ENCODE measurements around the gene NLGN3.

DNA sequence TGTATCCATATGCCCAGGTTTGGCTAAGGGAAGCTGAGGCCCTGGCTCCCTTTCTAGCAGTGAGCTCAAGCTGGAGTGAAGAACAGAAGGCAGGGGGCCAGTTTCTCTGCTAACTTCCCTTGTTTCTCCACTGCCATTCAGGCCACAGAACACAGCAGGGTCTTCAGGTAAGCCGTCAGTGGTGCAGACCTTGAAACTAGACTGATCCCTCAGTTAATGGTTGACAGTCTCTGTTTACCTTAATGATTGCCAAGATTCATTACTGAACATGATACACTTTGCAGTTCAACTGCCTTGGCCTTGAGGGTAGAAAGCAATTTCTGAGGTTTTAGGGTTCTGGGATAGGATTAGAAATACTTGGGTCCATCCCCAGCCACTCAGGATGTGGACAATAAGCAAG, 69.5 kb downstream of the NLGN3 start:
- TF ChIP-seq, protein P1, sequence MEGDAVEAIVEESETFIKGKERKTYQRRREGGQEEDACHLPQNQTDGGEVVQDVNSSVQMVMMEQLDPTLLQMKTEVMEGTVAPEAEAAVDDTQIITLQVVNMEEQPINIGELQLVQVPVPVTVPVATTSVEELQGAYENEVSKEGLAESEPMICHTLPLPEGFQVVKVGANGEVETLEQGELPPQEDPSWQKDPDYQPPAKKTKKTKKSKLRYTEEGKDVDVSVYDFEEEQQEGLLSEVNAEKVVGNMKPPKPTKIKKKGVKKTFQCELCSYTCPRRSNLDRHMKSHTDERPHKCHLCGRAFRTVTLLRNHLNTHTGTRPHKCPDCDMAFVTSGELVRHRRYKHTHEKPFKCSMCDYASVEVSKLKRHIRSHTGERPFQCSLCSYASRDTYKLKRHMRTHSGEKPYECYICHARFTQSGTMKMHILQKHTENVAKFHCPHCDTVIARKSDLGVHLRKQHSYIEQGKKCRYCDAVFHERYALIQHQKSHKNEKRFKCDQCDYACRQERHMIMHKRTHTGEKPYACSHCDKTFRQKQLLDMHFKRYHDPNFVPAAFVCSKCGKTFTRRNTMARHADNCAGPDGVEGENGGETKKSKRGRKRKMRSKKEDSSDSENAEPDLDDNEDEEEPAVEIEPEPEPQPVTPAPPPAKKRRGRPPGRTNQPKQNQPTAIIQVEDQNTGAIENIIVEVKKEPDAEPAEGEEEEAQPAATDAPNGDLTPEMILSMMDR (IDR thresholded peaks at IDR 0.05), result no peak
- no peak for TF ChIP-seq POLR2A (IDR thresholded peaks at IDR 0.05)
